DND-41 (cell line): ENCODE measurements around the gene G3BP1.
A peak's percentile ranks its signal among the peaks of the same experiment; 100 is the strongest.

Experiments used
- ATAC-seq: fragments of 200-7000 bp; cut with Tn5 transposase; 3 replicates; pipeline ENCODE4 v1.9.1; 2021; ENCODE audit warnings: low read depth; ENCODE audit not compliant: insufficient read depth
- DNase-seq: peaks from one replicate; pipeline ENCODE4 v3.0.0-alpha.2; 2020
- H2AFZ ChIP-seq: 2 replicates; pipeline ENCODE4 v1.6.0; 2012; ENCODE audit warnings: low read depth, low read length
- H3K27ac ChIP-seq: 2 replicates; pipeline ENCODE4 v1.5.1; 2012; ENCODE audit warnings: low read length, inconsistent platforms
- H3K27me3 ChIP-seq: fragments of 200-600 bp; sonication (generic); 2 replicates; pipeline ENCODE4 v1.6.0; 2012; ENCODE audit warnings: low read length, mild to moderate bottlenecking, inconsistent platforms; ENCODE audit not compliant: insufficient read depth, poor library complexity
- H3K36me3 ChIP-seq: 2 replicates; pipeline ENCODE4 v1.5.1; 2012; ENCODE audit warnings: low read length, inconsistent platforms; ENCODE audit not compliant: insufficient read depth
- H3K4me1 ChIP-seq: 2 replicates; pipeline ENCODE4 v1.5.1; 2012; ENCODE audit warnings: mild to moderate bottlenecking, low read length; ENCODE audit not compliant: insufficient read depth
- H3K4me2 ChIP-seq: 2 replicates; pipeline ENCODE4 v1.6.0; 2012; ENCODE audit warnings: mild to moderate bottlenecking, moderate library complexity, low read length, inconsistent platforms; ENCODE audit not compliant: insufficient read depth
- H3K4me3 ChIP-seq, 2 experiments: fragments of 200-600 bp in 1 of 2; shearing (Covaris generic) in 1 of 2; 2 replicates each; pipeline ENCODE4 v1.5.1; 2012 to 2016; ENCODE audit warnings: inconsistent platforms in 2 of 2, low read length in 2 of 2, mild to moderate bottlenecking in 2 of 2, low read depth in 1 of 2, moderate library complexity in 1 of 2
- H3K79me2 ChIP-seq: 2 replicates; pipeline ENCODE4 v1.6.0; 2012; ENCODE audit warnings: low read length, inconsistent platforms; ENCODE audit not compliant: insufficient read depth
- H3K9ac ChIP-seq: 2 replicates; pipeline ENCODE4 v1.6.0; 2012; ENCODE audit warnings: low read depth, mild to moderate bottlenecking, inconsistent platforms, low read length, moderate library complexity
- H3K9me3 ChIP-seq: 2 replicates; pipeline ENCODE4 v1.5.1; 2012; ENCODE audit warnings: low read length, moderate library complexity, mild to moderate bottlenecking, inconsistent platforms; ENCODE audit not compliant: insufficient read depth, severe bottlenecking
- H4K20me1 ChIP-seq: 2 replicates; pipeline ENCODE4 v1.6.0; 2012; ENCODE audit warnings: low read length; ENCODE audit not compliant: insufficient read depth
- EZH2 ChIP-seq: IDR thresholded peaks from 3 replicates; pipeline ENCODE4 v1.6.1; 2012; ENCODE audit warnings: borderline replicate concordance, low read depth, mild to moderate bottlenecking, moderate library complexity, low read length, inconsistent platforms; ENCODE audit not compliant: severe bottlenecking
- TF ChIP-seq, protein P1 (sequence below): IDR thresholded peaks from 2 replicates; pipeline ENCODE4 v1.5.1; 2012; ENCODE audit warnings: borderline replicate concordance, low read length, moderate library complexity, mild to moderate bottlenecking; ENCODE audit not compliant: poor library complexity, severe bottlenecking; ENCODE audit errors: extremely low read depth

G3BP1 gene

GRCh38 chr5:151740958-151741373 is 30.8 kb upstream of the G3BP1 start:
- Histone ChIP-seq H3K9ac (no peak overlapping the region), H2AFZ (no peak overlapping the region), H3K4me3 (no peak overlapping the region), H3K36me3 (peaks cover 32% of the 10 kb centered on the region), H4K20me1 (0 out of 2 replicates have a peak, but pooled peaks cover 3% of the 10 kb centered on the region), H3K27me3 (no peaks in the 10 kb centered on the region), H3K4me2 (no peak overlapping the region), H3K9me3 (no peaks in the 10 kb centered on the region), H3K79me2 (no peaks in the 10 kb centered on the region), H3K27ac (no peak overlapping the region), H3K4me1 (no peaks in the 10 kb centered on the region)
- peak; percentile 33; the same call in 2 of the 3 replicates for ATAC-seq
- TF ChIP-seq, protein P1, sequence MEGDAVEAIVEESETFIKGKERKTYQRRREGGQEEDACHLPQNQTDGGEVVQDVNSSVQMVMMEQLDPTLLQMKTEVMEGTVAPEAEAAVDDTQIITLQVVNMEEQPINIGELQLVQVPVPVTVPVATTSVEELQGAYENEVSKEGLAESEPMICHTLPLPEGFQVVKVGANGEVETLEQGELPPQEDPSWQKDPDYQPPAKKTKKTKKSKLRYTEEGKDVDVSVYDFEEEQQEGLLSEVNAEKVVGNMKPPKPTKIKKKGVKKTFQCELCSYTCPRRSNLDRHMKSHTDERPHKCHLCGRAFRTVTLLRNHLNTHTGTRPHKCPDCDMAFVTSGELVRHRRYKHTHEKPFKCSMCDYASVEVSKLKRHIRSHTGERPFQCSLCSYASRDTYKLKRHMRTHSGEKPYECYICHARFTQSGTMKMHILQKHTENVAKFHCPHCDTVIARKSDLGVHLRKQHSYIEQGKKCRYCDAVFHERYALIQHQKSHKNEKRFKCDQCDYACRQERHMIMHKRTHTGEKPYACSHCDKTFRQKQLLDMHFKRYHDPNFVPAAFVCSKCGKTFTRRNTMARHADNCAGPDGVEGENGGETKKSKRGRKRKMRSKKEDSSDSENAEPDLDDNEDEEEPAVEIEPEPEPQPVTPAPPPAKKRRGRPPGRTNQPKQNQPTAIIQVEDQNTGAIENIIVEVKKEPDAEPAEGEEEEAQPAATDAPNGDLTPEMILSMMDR, result no peak
- no peak for TF ChIP-seq EZH2
- DNase-seq, result no peak

GRCh38 chr5:151741678-151742423 is 29.9 kb upstream of the G3BP1 start:
- TF ChIP-seq, protein P1, result no peak
- TF ChIP-seq EZH2, result no peak
- H3K27me3 ChIP-seq, result no peaks in the 10 kb centered on the region
- no peak overlapping the region for H3K27ac ChIP-seq
- H3K9ac ChIP-seq, result no peak overlapping the region
- H3K4me3 ChIP-seq, result no peak overlapping the region
- DNase-seq (no peak), ATAC-seq (no peak)
- 0 out of 2 replicates have a peak, but pooled peaks cover 1% of the 10 kb centered on the region for H4K20me1 ChIP-seq
- no peak overlapping the region for H2AFZ ChIP-seq
- H3K36me3 ChIP-seq, result peaks cover 35% of the 10 kb centered on the region
- no peaks in the 10 kb centered on the region for H3K9me3 ChIP-seq
- H3K4me1 ChIP-seq, result no peaks in the 10 kb centered on the region
- H3K4me2 ChIP-seq, result no peak overlapping the region
- no peaks in the 10 kb centered on the region for H3K79me2 ChIP-seq

DNA sequence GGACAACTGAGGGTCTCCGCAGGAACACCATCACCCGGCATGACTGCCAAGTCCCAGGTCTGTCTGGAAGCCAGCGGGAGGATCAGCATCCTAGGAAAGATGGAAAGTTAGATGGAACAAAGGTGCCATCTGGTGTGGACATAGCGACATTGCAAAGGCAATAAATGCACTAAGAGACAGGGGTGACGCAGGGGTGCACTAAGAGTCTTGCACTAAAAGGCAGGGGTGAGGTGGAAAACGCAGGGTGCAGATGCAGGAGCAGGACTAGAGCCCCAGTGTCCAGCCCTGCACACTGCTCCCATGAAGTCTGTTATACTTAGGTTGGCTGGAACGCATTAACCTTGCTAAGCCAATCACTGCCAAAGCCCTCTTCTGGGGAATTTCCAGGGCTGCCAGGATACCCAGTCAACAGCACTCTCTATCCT is 28.9 kb upstream of the G3BP1 start:
- peaks cover 35% of the 10 kb centered on the region for H3K36me3 ChIP-seq
- no peaks in the 10 kb centered on the region for H3K4me1 ChIP-seq
- H3K4me3 ChIP-seq, result no peak overlapping the region
- no peaks in the 10 kb centered on the region for H3K27me3 ChIP-seq
- H4K20me1 ChIP-seq, result no peaks in the 10 kb centered on the region
- DNase-seq, result no peak
- no peaks in the 10 kb centered on the region for H3K79me2 ChIP-seq
- no peak overlapping the region for H2AFZ ChIP-seq
- H3K9ac ChIP-seq, result no peak overlapping the region
- no peak for ATAC-seq
- no peak overlapping the region for H3K27ac ChIP-seq
- TF ChIP-seq EZH2, result no peak
- TF ChIP-seq, protein P1, result peak; percentile 60
- no peak overlapping the region for H3K4me2 ChIP-seq
- H3K9me3 ChIP-seq, result no peaks in the 10 kb centered on the region
